Subcutaneous abdominal adipose tissue (tissue), 5 donors: ENCODE data around the gene MLLT6.

Source experiments
- H3K27ac ChIP-seq: one replicate; pipeline ENCODE4 v1.7.0; 2013; ENCODE audit warnings: low read depth, mild to moderate bottlenecking, inconsistent platforms, low read length, moderate library complexity
- H3K27me3 ChIP-seq, 5 donors: one replicate each; pipeline ENCODE4 v1.7.0; 2013; ENCODE audit warnings: low read length in 5 of 5, inconsistent platforms in 1 of 5; ENCODE audit not compliant: control insufficient read depth in 5 of 5, insufficient read depth in 4 of 5
- H3K36me3 ChIP-seq, 5 donors: one replicate each; pipeline ENCODE4 v1.7.0; 2013; ENCODE audit warnings: low read length in 5 of 5; ENCODE audit not compliant: control insufficient read depth in 5 of 5, insufficient read depth in 5 of 5
- H3K4me1 ChIP-seq, 5 donors: one replicate each; pipeline ENCODE4 v1.7.0; 2013; ENCODE audit warnings: low read length in 5 of 5, mild to moderate bottlenecking in 3 of 5, moderate library complexity in 1 of 5; ENCODE audit not compliant: control insufficient read depth in 5 of 5, insufficient read depth in 5 of 5
- H3K4me3 ChIP-seq, 5 donors: one replicate each; pipeline ENCODE4 v1.7.0; 2013; ENCODE audit warnings: low read length in 5 of 5, low read depth in 1 of 5
- H3K9ac ChIP-seq, 5 donors: one replicate each; pipeline ENCODE4 v1.7.0; 2013; ENCODE audit warnings: low read length in 5 of 5, mild to moderate bottlenecking in 4 of 5, moderate library complexity in 3 of 5
- H3K9me3 ChIP-seq, 5 donors: one replicate each; pipeline ENCODE4 v1.7.0; 2013; ENCODE audit warnings: low read length in 5 of 5; ENCODE audit not compliant: control insufficient read depth in 5 of 5
- donor health status: healthy.
- donor health status: healthy.
- donor health status: healthy.
- donor health status: healthy.
- donor health status: healthy.

The MLLT6 gene

GRCh38 chr17:38742411-38743308 is 37.6 kb downstream of the MLLT6 start:
- peak overlapping the region; percentile 41 for H3K27ac ChIP-seq
- H3K9me3 ChIP-seq, result no peaks in the 10 kb centered on the region
- peak overlapping the region in 1 of 5 donors; percentile 46 for H3K9ac ChIP-seq
- peaks cover 8 to 48% (median 33%) of the 10 kb centered on the region in 5 donors for H3K4me1 ChIP-seq
- H3K27me3 ChIP-seq, result peaks cover 0 to 13% (median 6%) of the 10 kb centered on the region in 5 donors
- H3K4me3 ChIP-seq, result no peak overlapping the region
- peaks cover 0 to 23% (median 22%) of the 10 kb centered on the region in 5 donors for H3K36me3 ChIP-seq

DNA sequence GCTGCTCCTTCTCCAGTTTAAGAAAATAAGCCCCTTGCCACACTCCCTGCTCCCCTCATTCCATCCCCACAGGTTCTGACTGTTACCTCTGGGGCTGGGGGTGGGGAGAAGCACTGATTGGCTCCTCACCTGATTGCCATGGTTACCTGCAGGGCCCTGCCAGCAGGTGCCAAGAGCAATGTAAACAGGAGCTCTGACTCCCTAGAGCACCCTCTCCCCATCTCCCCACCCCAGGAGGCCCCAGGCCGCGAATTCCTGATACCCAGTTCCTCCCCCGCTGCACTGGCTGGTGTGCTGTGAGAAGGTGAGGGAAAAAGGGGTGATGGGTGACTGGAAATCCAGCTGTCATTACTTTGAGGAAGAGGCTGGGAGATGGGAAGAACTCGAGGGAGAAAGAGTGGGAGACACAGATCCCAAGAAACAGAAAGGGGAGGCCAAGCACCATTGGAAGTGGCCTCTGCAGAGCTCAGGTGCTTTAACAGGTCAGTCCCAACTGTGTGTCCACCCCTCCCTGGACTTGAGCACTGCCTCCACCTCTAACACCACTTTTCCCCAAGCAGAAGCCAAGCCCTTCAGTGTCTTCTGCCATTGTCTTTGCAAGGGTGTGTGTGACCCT is 38.6 kb downstream of the MLLT6 start:
- peaks cover 0 to 15% (median 14%) of the 10 kb centered on the region in 5 donors for H3K36me3 ChIP-seq
- H3K4me3 ChIP-seq, result no peak overlapping the region
- H3K27me3 ChIP-seq, result peaks cover 0 to 17% (median 6%) of the 10 kb centered on the region in 5 donors
- no peak overlapping the region for H3K27ac ChIP-seq
- H3K9me3 ChIP-seq, result no peaks in the 10 kb centered on the region
- H3K4me1 ChIP-seq, result peaks cover 8 to 54% (median 40%) of the 10 kb centered on the region in 5 donors
- no peak overlapping the region for H3K9ac ChIP-seq

GRCh38 chr17:38745545-38745944 is 40.5 kb downstream of the MLLT6 start:
- Histone ChIP-seq H3K9me3 (no peaks in the 10 kb centered on the region), H3K4me1 (peaks cover 10 to 73% (median 59%) of the 10 kb centered on the region in 5 donors), H3K27ac (no peak overlapping the region), H3K27me3 (peaks cover 0 to 25% (median 6%) of the 10 kb centered on the region in 5 donors), H3K36me3 (no peaks in the 10 kb centered on the region), H3K9ac (peak overlapping the region in 1 of 5 donors; percentile 26), H3K4me3 (no peak overlapping the region)

DNA sequence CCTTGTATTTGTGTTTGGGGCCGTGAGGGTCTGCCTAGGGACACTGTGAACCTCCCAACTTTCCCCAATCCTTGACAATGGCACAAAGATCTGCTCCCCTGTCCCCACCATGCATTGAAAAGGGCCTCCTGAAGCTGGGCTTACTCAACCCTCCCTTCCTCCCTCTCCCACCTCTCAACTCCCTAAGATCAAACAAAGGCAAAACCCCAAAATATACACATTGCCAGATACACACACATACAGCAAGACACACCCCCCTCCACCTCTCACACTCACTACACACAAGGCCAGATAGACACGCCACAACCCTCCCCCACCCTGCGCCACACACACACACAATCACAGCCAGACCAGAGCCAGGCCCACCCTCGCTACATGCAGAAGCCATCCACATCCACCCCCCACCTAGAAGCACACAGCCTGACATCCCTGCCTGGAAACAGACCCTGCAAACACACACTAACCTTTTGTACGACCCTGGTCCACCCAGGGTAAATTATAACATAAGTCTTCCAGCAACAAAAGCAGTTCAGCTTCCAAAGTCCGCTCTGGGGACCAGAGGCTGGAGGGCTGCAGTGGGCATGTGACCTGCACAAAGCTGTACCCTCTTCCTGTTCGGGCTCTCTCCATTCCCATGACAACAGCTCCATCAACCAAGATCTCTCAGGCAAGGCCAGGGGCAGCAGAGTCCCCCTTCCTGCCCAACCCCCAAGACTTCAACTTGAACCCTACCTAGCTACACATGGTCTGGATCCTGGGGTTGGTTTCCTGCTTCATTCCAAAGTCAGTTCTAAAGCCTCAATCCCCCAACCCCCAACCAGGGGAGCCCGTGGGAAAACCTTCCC is 41.2 kb downstream of the MLLT6 start:
- H3K4me1 ChIP-seq, result peaks cover 12 to 75% (median 66%) of the 10 kb centered on the region in 5 donors
- H3K9ac ChIP-seq, result peak overlapping the region in 2 of 5 donors; percentile 52 to 68
- peak overlapping the region; percentile 62 for H3K27ac ChIP-seq

DNA sequence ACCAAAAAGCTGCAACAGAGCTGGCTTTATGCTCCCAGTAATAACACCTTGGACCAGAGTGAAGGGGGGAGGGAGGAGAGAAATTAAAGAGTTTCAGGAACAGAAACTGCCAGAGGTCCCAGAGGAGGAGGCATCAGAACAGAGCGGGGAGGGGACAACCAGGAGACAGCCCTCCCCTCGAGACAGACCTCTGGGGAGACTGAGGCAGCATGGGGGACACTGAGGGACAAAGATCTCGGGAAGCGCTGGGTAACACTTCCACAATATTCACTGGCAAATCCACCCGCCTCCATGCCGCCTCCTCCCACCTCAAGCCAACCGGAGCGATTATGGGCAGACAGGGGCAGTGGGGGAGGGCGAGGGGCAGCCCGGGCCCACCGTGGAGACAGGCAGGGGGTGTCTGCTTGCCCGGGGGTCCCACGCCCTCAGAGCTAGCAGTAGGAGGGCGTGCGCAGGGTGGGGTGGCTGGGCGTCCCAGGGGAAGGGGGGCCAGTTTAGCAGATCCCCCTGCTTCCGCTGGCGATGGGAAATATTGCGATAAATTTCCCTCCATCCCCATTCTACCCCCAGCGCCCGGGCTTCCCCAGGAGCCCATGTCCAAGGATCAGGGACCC is 41.9 kb downstream of the MLLT6 start:
- Histone ChIP-seq H3K9me3 (no peaks in the 10 kb centered on the region), H3K9ac (peak overlapping the region in 3 of 5 donors; percentile 30 to 68 (median 52)), H3K4me1 (peaks cover 14 to 73% (median 67%) of the 10 kb centered on the region in 5 donors), H3K36me3 (no peaks in the 10 kb centered on the region), H3K4me3 (peak overlapping the region; percentile 25 to 94 (median 72)), H3K27me3 (peaks cover 0 to 25% (median 6%) of the 10 kb centered on the region in 5 donors), H3K27ac (peak overlapping the region; percentile 62)

More for the DNA sequence above, 41.2 kb downstream of the MLLT6 start:
- Histone ChIP-seq H3K27me3 (peaks cover 0 to 25% (median 6%) of the 10 kb centered on the region in 5 donors), H3K4me3 (peak overlapping the region in 4 of 5 donors; percentile 55 to 94 (median 78)), H3K9me3 (no peaks in the 10 kb centered on the region), H3K36me3 (no peaks in the 10 kb centered on the region)

DNA sequence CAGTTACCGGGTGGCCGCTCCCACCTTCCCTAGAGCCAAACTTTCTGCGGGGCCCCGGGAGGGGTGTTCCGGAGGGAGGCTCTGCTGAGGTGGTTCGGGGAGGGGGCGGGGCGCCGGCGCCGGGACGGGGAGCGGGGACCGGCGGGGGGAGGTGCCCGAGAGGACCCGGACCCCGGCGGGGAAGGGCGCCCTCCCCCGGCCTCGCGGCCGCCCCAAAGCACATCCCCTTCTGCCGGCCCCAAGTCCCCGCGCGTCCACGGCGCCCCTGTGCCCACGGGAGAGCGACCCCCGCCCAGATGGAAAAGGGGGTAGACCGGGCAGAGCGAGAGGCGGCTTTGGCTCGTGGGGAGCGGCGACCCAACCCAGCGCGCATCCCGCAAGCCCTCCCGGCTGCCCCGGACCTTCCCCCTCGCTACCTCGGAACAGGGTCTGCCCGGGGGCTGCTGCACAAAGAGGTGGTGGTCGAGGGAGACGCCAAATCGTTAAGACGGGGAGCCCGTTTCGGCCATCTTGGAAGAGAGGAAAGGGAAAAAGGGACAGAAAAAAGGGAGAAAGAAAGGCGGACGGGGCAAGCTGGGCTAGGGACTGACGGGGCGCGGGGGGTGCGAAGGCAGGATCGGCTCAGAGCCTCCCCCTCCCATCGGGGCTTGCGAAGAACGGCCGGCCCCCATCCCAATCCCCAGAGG is 42.5 kb downstream of the MLLT6 start:
- H3K9ac ChIP-seq, result peak overlapping the region in 4 of 5 donors; percentile 62 to 80 (median 76)
- no peaks in the 10 kb centered on the region for H3K36me3 ChIP-seq
- no peaks in the 10 kb centered on the region for H3K9me3 ChIP-seq
- H3K27me3 ChIP-seq, result peaks cover 0 to 25% (median 6%) of the 10 kb centered on the region in 5 donors
- peak overlapping the region; percentile 67 to 94 (median 82) for H3K4me3 ChIP-seq
- peaks cover 12 to 70% (median 64%) of the 10 kb centered on the region in 5 donors for H3K4me1 ChIP-seq
- H3K27ac ChIP-seq, result peak overlapping the region; percentile 62

DNA sequence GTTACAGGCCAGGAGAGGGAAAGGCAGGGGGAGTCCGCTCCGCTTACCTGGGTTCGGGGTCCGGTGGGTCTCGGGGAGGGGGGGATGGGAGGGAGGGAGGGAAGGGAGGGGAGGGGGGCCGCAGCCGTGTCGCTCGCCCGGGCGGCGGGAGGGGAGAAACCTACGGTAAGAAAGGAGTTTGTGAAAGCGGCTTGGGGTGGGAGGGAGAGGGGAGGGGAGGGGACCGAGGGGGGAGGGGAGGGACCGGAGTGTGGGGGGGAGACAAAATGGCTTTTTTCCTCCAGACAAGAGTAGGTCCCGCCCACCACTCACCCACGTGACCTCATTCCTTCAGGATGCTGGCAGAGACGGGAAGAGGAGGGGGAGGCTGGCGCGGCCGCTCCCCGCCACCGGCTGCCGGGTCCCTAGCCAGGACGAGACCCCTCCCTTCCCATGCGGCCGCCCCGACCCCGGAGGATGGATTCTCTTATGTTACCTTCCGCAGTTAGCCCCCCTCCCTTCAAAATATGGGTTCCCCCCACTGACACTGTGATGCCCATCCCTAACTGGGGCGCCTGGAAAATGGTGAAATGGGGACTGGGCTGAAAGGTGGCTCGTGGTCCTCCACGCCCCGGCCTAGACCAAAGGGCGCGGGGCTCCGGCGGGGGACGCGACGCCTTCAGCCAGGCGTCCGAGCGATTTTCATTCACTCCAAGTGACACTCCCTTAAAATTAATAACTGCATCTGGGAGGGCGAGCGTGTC is 43.2 kb downstream of the MLLT6 start, which contains the start of gene PCGF2:
PCGF2 (minus strand) TSS at position 188 of the 743 bp plus-strand sequence. CDS start 7,934 bp downstream, outside the sequence.
- H3K4me1 ChIP-seq, result peaks cover 9 to 70% (median 64%) of the 10 kb centered on the region in 5 donors
- peak within 1 kb of the TSS in 4 of 5 donors; percentile 62 to 80 (median 76) for H3K9ac ChIP-seq
- H3K27ac ChIP-seq, result peak within 1 kb of the TSS; percentile 75
- H3K36me3 ChIP-seq, result no peaks in the 10 kb centered on the region
- peaks cover 0 to 25% (median 6%) of the 10 kb centered on the region in 5 donors for H3K27me3 ChIP-seq
- peak within 1 kb of the TSS; percentile 67 to 94 (median 82) for H3K4me3 ChIP-seq
- no peaks in the 10 kb centered on the region for H3K9me3 ChIP-seq

GRCh38 chr17:38748892-38749222 is 43.8 kb downstream of the MLLT6 start:
- no peaks in the 10 kb centered on the region for H3K9me3 ChIP-seq
- H3K4me1 ChIP-seq, result peaks cover 11 to 75% (median 69%) of the 10 kb centered on the region in 5 donors
- peaks cover 0 to 25% (median 6%) of the 10 kb centered on the region in 5 donors for H3K27me3 ChIP-seq
- H3K4me3 ChIP-seq, result peak overlapping the region in 4 of 5 donors; percentile 52 to 94 (median 77)
- peak overlapping the region in 3 of 5 donors; percentile 51 to 69 (median 59) for H3K9ac ChIP-seq
- H3K36me3 ChIP-seq, result no peaks in the 10 kb centered on the region
- peak overlapping the region; percentile 75 for H3K27ac ChIP-seq
